Adrenal gland (tissue), 12 donors: ENCODE results near the gene SELENOM. TPM values are rescaled to one million over a fixed set of nuclear protein-coding genes. Genes with fewer than 3 reads are reported as not detected.

Experiments used
- DNase-seq, 7 donors: peaks; one replicate each; pipeline ENCODE4 v3.0.0-alpha.2; 2019 to 2020
- H3K27ac ChIP-seq, 5 donors: fragments of 200-600 bp; sonication (generic) in 4 of 5; 1 replicate in 3 of 5; 2 replicates in 2 of 5; pipeline versions ENCODE4 v1.5.1 to v1.8.0; 2016 to 2020; ENCODE audit warnings: mild to moderate bottlenecking in 1 of 5
- H3K27me3 ChIP-seq: fragments of 200-600 bp; 2 replicates; pipeline ENCODE4 v1.8.0; 2021
- H3K36me3 ChIP-seq, 2 donors: fragments of 200-600 bp; replicated peaks in 1 of 2; 1 replicate in 1 of 2; 2 replicates in 1 of 2; pipeline versions ENCODE4 v1.5.1 to v1.8.0; 2018 to 2022
- H3K4me1 ChIP-seq, 2 donors: fragments of 200-600 bp; replicated peaks in 1 of 2; 1 replicate in 1 of 2; 2 replicates in 1 of 2; pipeline versions ENCODE4 v1.5.1 to v1.8.0; 2018 to 2021
- H3K4me3 ChIP-seq, 4 donors: fragments of 200-600 bp; sonication (generic) in 3 of 4; one replicate each; pipeline ENCODE4 v1.5.1; 2016 to 2018
- H3K9me3 ChIP-seq, 3 donors: fragments of 200-600 bp; sonication (generic) in 1 of 3; replicated peaks in 1 of 3; 1 replicate in 2 of 3; 2 replicates in 1 of 3; pipeline versions ENCODE4 v1.5.1 to v1.8.0; 2016 to 2021
- CTCF ChIP-seq, 6 experiments: fragments of 450-650 bp in 4 of 6; fragments of 200-600 bp in 2 of 6; sonication (generic) in 1 of 6; IDR thresholded peaks; 1 replicate in 5 of 6; 2 replicates in 1 of 6; pipeline versions ENCODE4 v1.5.1 to v1.8.0; 2016 to 2021; ENCODE audit warnings: antibody characterized with exemption in 6 of 6, mild to moderate bottlenecking in 2 of 6, moderate library complexity in 1 of 6
- POLR2A ChIP-seq, 2 donors: fragments of 450-650 bp; IDR thresholded peaks; one replicate each; pipeline ENCODE4 v1.6.1; 2017; ENCODE audit warnings: antibody characterized with exemption in 2 of 2, mild to moderate bottlenecking in 2 of 2, moderate library complexity in 1 of 2
- WGBS, 4 donors: extraction: QIAGEN DNeasy Blood & Tissue Kit in 2 of 4; methylation state at CpG; one replicate each; pipeline versions ENCODE4 v1.1.5 to v1.1.7; 2013 to 2017; 5-methylcytosine and 5-hydroxymethylcytosine counted together
- intact Hi-C, 2 donors: fragments of 100-400 bp; cut with DNase I; formaldehyde crosslinking; loops; one replicate each; pipeline versions ENCODE4 v1.14.1 to v1.15.0; 2022 to 2023
- polyA plus RNA-seq, 3 donors: library from polyadenylated mRNA; stranded (reverse); fragments of 200-250 nt in 2 of 3; fragments of 350-450 nt in 1 of 3; fragmentation: Illumina TruSeq in 1 of 3; extraction: RNeasy Lipid Tissue Mini Kit (QIAGEN cat#74804) in 1 of 3; gene quantifications; one replicate each; pipeline ENCODE4 v1.2.3, GENCODE V29; 2013 to 2014
- total RNA-seq, 9 donors: library from RNA; depleted of rRNA in 4 of 9; stranded (reverse); fragments of >200 nt in 4 of 9; fragments of 120-200 nt in 1 of 9; fragmentation: NEBNext Ultra II Directional in 1 of 9; extraction: Animal tissue kit (Norgen Biotek cat#: 25700) in 1 of 9; gene quantifications; one replicate each; pipeline versions ENCODE4 v1.1.0 to v1.2.4, GENCODE V29; 2013 to 2023
- donor health status: healthy with polysubstance abuse.
- donor health status: Bipolar disorder and iron deficiency.
- donor health status: DM: yes; HTN: yes; CAD: no.
- donor health status: DM: no; HTN: no; CAD: no.
- donor health status: DM: no; HTN: no; CAD: no.
- donor health status: DM: yes; HTN: yes; CAD: no.

The SELENOM gene
- total and polyA plus RNA-seq, 12 donors = 6.6 to 546 (median 121) TPM

GRCh38 chr22:31153357-31153756 lies 46.0 kb upstream of the SELENOM start:
- WGBS, 4 donors = 50 to 77% (median 71%) methylated on average over 2 to 3 of the region's 3 CpGs
- intact Hi-C loops = loop anchor here in 1 of 2 donors (10.0 kb wide), 1 partner anchor 179 kb away; no protein-coding TSS in a partner anchor
- H3K9me3 ChIP-seq = no peaks in the 10 kb centered on the region
- DNase-seq = no peak
- H3K4me1 ChIP-seq = peaks cover 0 to 9% of the 10 kb centered on the region in 2 donors
- no peak for TF ChIP-seq CTCF (IDR thresholded peaks at IDR 0.05)
- TF ChIP-seq POLR2A (IDR thresholded peaks at IDR 0.05) = no peak
- H3K36me3 ChIP-seq = no peaks in the 10 kb centered on the region
- H3K27me3 ChIP-seq = no peaks in the 10 kb centered on the region
- H3K4me3 ChIP-seq = no peak overlapping the region
- no peak overlapping the region for H3K27ac ChIP-seq

- no peak overlapping the region for H3K4me3 ChIP-seq
- peaks cover 0 to 9% of the 10 kb centered on the region in 2 donors for H3K4me1 ChIP-seq
- TF ChIP-seq CTCF (IDR thresholded peaks at IDR 0.05) (no peak), POLR2A (IDR thresholded peaks at IDR 0.05) (no peak)
- intact Hi-C loops = loop anchor here in 1 of 2 donors (10.0 kb wide), 1 partner anchor 177 kb away; no protein-coding TSS in a partner anchor
- 74 to 90% (median 84%) methylated on average over 2 of the region's 2 CpGs for WGBS, 4 donors
- H3K9me3 ChIP-seq = no peaks in the 10 kb centered on the region
- H3K27me3 ChIP-seq = no peaks in the 10 kb centered on the region
- no peaks in the 10 kb centered on the region for H3K36me3 ChIP-seq
- DNase-seq = no peak
- no peak overlapping the region for H3K27ac ChIP-seq
Observed at GRCh38 chr22:31151872-31152271, 44.5 kb upstream of the SELENOM start.

- Histone ChIP-seq H3K4me3 (no peak overlapping the region), H3K9me3 (no peaks in the 10 kb centered on the region), H3K27ac (no peak overlapping the region), H3K36me3 (no peaks in the 10 kb centered on the region), H3K4me1 (peaks cover 0 to 9% of the 10 kb centered on the region in 2 donors), H3K27me3 (no peaks in the 10 kb centered on the region)
- TF ChIP-seq POLR2A (IDR thresholded peaks at IDR 0.05) (no peak), CTCF (IDR thresholded peaks at IDR 0.05) (peak in 3 of 6 experiments; percentile 5 to 19 (median 10))
- intact Hi-C loops = loop anchor here in 1 of 2 donors (10.0 kb wide), 1 partner anchor 176 kb away; no protein-coding TSS in a partner anchor
- DNase-seq = no peak
- 59 to 82% (median 72%) methylated on average over 3 of the region's 3 CpGs for WGBS, 4 donors
Observed at GRCh38 chr22:31150615-31151014, 43.2 kb upstream of the SELENOM start.

- Histone ChIP-seq H3K27me3 (no peaks in the 10 kb centered on the region), H3K4me1 (peaks cover 0 to 9% of the 10 kb centered on the region in 2 donors), H3K36me3 (no peaks in the 10 kb centered on the region), H3K4me3 (no peak overlapping the region), H3K27ac (peak overlapping the region in 2 of 5 donors; percentile 43 to 60), H3K9me3 (no peaks in the 10 kb centered on the region)
- TF ChIP-seq CTCF (IDR thresholded peaks at IDR 0.05) = peak; percentile 79 to 98 (median 94)
- no peak for TF ChIP-seq POLR2A (IDR thresholded peaks at IDR 0.05)
- peak; percentile 63 to 90 (median 83) for DNase-seq
- intact Hi-C loops = loop anchor here (5.0 to 10.0 kb wide), 5 partner anchors 42 to 207 kb away; partner anchors contain the start of gene SELENOM (in 1 of the 2)
- WGBS, 4 donors = 12 to 21% (median 14%) methylated on average over 5 of the region's 5 CpGs
Observed at GRCh38 chr22:31148953-31149627, 41.7 kb upstream of the SELENOM start.
